Natural killer cell treated with Interleukin-12 subunit alpha and Interleukin-12 subunit beta and Interleukin-15 and Interleukin-18, amount 100 ng/mL, for 72 hours (primary cell): ENCODE data around the gene TBX21. TPM values are rescaled to one million over a fixed set of nuclear protein-coding genes. Genes with fewer than 3 reads are reported as not detected.

ENCODE experiments used
- ATAC-seq, 2 donors: fragments of 150-1000 bp; cut with Tn5 transposase in 1 of 2; sonication (Bioruptor Pico), chemical (Tn5 transposase) in 1 of 2; 2 replicates each; pipeline ENCODE4 v1.10.0; 2021
- DNase-seq: peaks from one replicate; pipeline ENCODE4 v3.0.0; 2022; ENCODE audit warnings: low spot score
- H3K27ac Mint-ChIP-seq, 2 donors: 1 replicate in 1 of 2; 2 replicates in 1 of 2; pipeline ENCODE4 v1.8.0; 2022; ENCODE audit warnings: mixed read lengths in 2 of 2, mild to moderate bottlenecking in 1 of 2, moderate library complexity in 1 of 2
- H3K27me3 Mint-ChIP-seq, 2 donors: 1 replicate in 1 of 2; 2 replicates in 1 of 2; pipeline ENCODE4 v1.8.0; 2022; ENCODE audit warnings: mixed read lengths in 2 of 2
- H3K36me3 Mint-ChIP-seq: one replicate; pipeline ENCODE4 v1.8.0; 2022; ENCODE audit warnings: mixed read lengths
- H3K4me1 Mint-ChIP-seq, 2 donors: 1 replicate in 1 of 2; 2 replicates in 1 of 2; pipeline ENCODE4 v1.8.0; 2022; ENCODE audit warnings: low read depth in 2 of 2, mixed read lengths in 2 of 2, mild to moderate bottlenecking in 1 of 2
- H3K4me3 Mint-ChIP-seq: one replicate; pipeline ENCODE4 v1.8.0; 2022; ENCODE audit warnings: mixed read lengths
- H3K9me3 Mint-ChIP-seq: 2 replicates; pipeline ENCODE4 v1.8.0; 2022; ENCODE audit warnings: mixed read lengths
- total RNA-seq, 2 donors: library from RNA; stranded (reverse); gene quantifications; one replicate each; pipeline ENCODE4 v1.2.3, GENCODE V29; 2022

Gene TBX21
- total RNA-seq, 2 donors from 2014 or later, result 234 to 437 TPM

DNA sequence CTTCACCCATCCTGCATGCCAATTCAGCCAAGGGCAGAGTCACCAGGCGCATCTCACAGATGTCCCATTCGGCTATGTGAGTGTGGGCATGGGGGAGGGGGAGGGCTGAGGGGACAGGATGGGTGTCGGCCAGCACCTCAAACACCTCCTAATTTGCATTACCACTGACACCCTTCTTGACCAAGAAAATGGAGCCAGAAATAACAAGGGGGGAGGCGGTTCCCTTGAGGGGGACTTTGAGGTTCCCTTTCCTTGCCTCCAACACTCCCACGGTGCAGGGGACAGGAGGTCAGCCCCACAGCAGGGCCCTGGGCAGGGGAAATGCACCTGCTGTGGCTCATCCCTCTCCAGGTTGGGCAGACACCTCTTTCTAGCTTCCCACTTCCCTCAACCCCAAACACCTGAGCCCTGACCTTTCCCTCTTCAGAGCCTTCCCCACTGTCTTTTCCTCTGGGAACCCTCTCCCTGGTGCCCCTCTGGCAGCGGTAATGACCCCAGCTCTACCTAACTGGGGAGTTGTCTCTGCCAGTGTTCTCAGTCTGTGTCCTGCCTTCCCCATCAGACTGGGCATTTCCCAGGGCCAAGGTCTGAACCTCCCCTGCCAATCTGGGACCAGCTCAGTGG is 18.2 kb upstream of the TBX21 start:
- Mint-ChIP-seq H3K4me3 (peak overlapping the region; percentile 89), H3K27ac (peak overlapping the region; percentile 92 to 97), H3K9me3 (no peaks in the 10 kb centered on the region), H3K36me3 (no peaks in the 10 kb centered on the region), H3K4me1 (peaks cover 84 to 86% of the 10 kb centered on the region in 2 donors), H3K27me3 (no peaks in the 10 kb centered on the region)
- DNase-seq (no peak), ATAC-seq (peak; percentile 46 to 48)

DNA sequence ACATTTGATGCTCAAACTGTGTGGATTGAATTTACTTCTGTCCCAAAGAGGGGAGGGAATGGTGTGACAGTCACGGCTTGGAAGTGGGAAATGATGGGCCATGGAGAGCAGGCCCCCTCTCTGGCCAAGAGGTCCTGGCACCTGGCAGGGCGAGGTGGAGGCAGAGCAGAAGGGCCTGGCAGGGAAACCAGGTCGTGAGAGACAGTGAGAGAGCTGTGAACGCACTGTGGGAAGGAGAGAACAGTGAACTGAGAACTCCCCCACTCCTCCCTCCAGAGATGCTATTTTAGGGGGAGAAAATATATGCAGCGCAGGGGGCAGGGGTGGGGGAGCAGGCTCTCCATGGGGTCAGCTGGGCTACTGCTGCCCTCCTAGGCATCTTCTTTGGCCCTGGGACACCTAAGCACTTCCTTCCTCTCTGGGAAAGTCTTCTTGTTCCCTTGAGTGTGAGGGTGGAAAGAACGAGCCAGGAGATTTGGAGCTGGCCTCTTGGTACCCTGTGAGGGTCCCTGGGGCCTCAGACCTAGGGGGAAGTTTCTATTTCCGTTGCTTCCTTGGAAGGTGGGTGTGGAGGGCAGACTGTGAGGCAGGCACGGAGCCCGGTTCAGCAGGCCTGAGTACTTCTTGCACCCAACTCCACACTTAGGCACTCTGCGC is 17.2 kb upstream of the TBX21 start:
- H3K4me3 Mint-ChIP-seq, result peak overlapping the region; percentile 89
- H3K9me3 Mint-ChIP-seq, result no peaks in the 10 kb centered on the region
- H3K36me3 Mint-ChIP-seq, result no peaks in the 10 kb centered on the region
- no peak for ATAC-seq
- H3K4me1 Mint-ChIP-seq, result peaks cover 87 to 88% of the 10 kb centered on the region in 2 donors
- H3K27me3 Mint-ChIP-seq, result no peaks in the 10 kb centered on the region
- peak overlapping the region; percentile 92 to 97 for H3K27ac Mint-ChIP-seq
- no peak for DNase-seq

DNA sequence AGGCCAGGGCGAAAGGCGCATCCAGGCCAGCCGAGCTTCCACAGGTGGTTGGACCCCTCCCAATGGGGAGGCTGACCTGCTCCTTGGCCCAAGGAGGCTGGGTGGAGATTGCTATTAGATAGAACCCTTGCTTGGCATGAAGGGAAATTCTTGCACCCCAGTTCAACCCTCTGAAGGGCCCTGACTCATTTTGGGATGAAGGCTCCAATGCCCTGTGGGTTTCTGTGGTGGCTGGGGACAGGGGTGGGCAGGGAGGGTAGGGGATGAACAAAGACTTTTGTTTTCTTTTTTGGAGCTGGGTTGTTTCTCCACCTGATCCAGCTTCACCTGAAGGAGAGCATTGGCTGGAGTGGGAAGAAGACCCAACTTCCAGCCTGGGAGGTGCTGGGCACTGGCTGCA is 16.7 kb upstream of the TBX21 start:
- DNase-seq (no peak), ATAC-seq (no peak)
- Mint-ChIP-seq H3K9me3 (no peaks in the 10 kb centered on the region), H3K36me3 (no peaks in the 10 kb centered on the region), H3K4me1 (peaks cover 88 to 93% of the 10 kb centered on the region in 2 donors), H3K27ac (peak overlapping the region; percentile 92 to 97), H3K4me3 (peak overlapping the region; percentile 89), H3K27me3 (no peaks in the 10 kb centered on the region)

DNA sequence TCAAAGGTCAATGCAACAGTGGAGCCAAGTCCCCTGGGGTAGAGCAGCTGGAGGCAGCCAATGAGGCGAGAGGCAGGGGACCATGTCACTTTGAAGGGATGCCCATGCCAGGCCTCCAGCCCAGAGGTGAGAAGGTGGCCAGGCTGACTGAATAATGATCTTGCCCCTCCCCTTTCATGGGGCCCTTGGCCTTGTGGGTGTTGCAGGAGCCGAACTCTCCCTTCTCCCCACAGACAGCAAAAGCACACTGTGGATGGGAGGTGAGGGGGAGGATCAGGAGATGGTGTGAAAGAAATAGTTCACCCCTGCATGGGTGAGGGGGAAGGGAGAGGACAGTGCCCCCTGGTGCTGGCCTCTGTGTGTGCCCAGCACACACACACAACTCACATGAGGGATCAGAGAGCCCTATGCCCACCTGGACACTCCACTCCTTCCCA is 15.8 kb upstream of the TBX21 start:
- Mint-ChIP-seq H3K27ac (peak overlapping the region; percentile 92 to 97), H3K36me3 (no peaks in the 10 kb centered on the region), H3K4me3 (peak overlapping the region; percentile 89), H3K4me1 (peaks cover 90 to 93% of the 10 kb centered on the region in 2 donors), H3K9me3 (no peaks in the 10 kb centered on the region), H3K27me3 (no peaks in the 10 kb centered on the region)
- ATAC-seq (peak in 1 of 2 donors; percentile 0), DNase-seq (no peak)

DNA sequence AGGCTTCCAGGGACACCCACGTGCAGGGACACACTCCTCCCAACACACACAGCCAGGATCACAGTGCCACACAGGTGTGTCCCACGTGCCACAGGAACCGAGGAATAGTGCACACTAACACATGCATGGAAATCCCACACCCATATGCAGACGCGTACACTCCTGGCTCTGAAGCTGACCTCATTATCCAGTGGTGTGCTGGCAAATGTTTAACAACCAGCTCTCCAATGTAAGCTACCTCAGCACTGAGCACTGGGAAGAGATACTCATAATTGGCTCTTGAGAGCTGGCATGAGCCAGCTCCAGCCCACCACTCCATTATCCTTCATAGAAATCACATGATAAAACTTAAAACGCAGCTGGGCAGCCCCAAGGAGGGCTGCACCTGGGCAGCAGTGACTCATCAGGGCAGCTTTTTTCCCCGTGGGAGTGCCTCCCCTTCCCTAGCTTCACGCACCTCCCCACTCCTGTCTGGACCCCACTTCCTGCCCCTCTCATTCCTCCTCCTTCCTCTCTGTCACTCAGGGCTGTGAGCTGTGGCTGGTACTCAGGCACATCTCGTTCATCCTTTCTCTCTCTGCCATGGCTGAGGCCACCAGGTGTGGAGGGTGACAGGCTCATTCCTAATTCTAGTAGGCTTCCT is 14.9 kb upstream of the TBX21 start:
- Mint-ChIP-seq H3K4me3 (peak overlapping the region; percentile 89), H3K27me3 (no peaks in the 10 kb centered on the region), H3K9me3 (no peaks in the 10 kb centered on the region), H3K36me3 (no peaks in the 10 kb centered on the region), H3K4me1 (peaks cover 92 to 94% of the 10 kb centered on the region in 2 donors), H3K27ac (peak overlapping the region; percentile 92 to 97)
- ATAC-seq (no peak), DNase-seq (no peak)

DNA sequence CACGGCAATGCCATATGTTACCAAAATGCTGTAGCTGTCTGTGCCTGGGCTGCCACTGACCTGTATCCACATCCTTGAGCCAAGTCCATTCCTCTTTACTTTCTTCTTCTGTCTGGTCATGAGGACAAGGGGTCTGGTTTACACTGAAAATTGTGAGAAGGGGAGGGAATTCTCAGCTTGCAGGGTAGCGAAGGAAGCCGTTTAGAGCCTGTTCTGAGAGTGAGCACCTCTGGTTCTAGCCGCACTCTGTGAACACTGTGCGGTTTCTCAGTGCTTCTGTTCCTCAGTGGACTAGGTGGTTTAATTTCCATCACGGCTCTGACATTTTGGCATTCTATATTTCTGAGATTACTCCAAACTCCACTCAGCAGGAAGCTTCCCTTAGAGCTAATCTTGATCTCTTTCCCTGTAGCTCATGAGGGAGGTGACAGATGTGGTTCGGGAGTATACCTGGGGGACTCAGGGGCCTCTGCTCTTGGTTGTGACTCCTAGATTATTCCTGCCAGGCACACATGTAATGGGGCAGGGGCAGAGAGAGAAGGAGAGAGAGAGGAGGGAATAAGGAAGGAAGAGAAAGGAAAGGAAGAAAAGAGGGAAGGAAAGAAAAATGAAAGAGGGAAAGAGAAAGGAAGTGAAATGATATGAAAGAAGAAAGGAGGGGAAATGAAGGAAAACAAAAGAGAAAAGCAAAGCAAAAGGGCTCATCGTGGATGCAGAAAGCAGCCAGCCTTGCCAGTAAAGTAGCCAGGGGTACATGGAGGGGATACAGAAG is 14.2 kb upstream of the TBX21 start:
- no peaks in the 10 kb centered on the region for H3K9me3 Mint-ChIP-seq
- no peaks in the 10 kb centered on the region for H3K36me3 Mint-ChIP-seq
- no peaks in the 10 kb centered on the region for H3K27me3 Mint-ChIP-seq
- H3K4me3 Mint-ChIP-seq, result peak overlapping the region; percentile 89
- H3K4me1 Mint-ChIP-seq, result peaks cover 92 to 94% of the 10 kb centered on the region in 2 donors
- ATAC-seq (no peak), DNase-seq (no peak)
- H3K27ac Mint-ChIP-seq, result peak overlapping the region; percentile 92 to 97

DNA sequence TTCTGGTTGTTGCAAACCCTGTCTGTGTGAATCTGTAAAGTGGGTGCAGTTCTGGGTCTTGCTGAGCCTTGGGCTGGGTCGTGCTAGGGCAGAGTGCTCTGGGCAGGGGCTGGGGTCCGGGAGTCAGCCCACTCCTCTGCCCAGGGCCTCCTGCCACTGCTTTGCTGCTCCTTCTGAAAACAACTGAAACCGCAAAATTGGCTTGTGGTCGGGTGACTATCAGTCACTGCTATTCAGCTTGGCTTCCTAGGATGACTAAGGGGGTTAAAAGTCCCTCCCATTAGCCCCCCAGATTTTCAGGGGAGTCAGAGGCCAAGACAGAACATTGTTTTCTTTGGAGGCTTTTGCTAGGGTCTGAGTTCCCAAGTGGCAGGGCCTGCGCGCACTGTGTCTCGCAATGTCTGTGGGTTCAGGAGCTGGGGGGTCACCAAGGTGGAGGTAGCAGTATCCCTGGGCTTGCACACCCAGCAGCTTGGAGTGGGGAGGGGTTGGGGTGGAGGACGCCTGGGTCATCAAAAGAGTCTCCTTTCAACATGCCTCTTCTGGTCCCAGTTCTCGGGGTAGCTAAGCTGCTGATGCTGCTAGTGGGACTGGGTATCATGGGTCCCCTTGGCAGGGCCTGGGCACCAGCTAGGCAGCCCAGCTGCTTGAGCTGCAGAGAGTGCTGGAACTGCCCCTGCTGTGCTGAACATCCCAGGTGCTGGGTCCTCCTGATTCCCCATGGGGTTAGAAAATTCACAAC is 13.5 kb upstream of the TBX21 start:
- Mint-ChIP-seq H3K9me3 (no peaks in the 10 kb centered on the region), H3K4me3 (peak overlapping the region; percentile 89)

DNA sequence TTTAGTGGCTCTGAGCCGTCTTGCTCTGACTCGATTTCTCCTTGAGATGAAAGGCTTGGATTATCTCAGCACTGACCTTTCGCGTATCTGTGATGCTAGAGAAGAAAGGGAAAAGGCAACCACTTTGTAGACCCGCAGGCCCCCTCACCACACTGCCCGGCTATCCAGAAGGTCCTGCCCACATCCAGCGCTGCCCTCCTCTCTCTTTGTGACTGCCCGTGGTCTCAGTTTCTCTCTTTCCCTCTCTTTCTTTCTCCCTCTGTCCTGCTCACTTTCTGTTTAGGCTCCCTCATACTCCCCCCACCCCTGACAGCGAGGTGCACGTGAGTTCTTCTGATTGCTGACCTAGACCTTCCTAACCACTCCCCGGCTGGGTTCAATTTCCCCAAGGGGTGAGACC is 12.8 kb upstream of the TBX21 start:
- Mint-ChIP-seq H3K27ac (peak overlapping the region; percentile 92 to 97), H3K27me3 (no peaks in the 10 kb centered on the region), H3K9me3 (no peaks in the 10 kb centered on the region), H3K4me1 (peaks cover 94 to 95% of the 10 kb centered on the region in 2 donors), H3K4me3 (peak overlapping the region; percentile 89), H3K36me3 (no peaks in the 10 kb centered on the region)
- no peak for DNase-seq
- ATAC-seq, result no peak

More for the DNA sequence above, 13.5 kb upstream of the TBX21 start:
- H3K4me1 Mint-ChIP-seq, result peaks cover 92 to 94% of the 10 kb centered on the region in 2 donors
- H3K27ac Mint-ChIP-seq, result peak overlapping the region; percentile 92 to 97
- no peaks in the 10 kb centered on the region for H3K36me3 Mint-ChIP-seq
- peak; percentile 85 for DNase-seq
- peak; percentile 30 to 59 for ATAC-seq
- no peaks in the 10 kb centered on the region for H3K27me3 Mint-ChIP-seq

DNA sequence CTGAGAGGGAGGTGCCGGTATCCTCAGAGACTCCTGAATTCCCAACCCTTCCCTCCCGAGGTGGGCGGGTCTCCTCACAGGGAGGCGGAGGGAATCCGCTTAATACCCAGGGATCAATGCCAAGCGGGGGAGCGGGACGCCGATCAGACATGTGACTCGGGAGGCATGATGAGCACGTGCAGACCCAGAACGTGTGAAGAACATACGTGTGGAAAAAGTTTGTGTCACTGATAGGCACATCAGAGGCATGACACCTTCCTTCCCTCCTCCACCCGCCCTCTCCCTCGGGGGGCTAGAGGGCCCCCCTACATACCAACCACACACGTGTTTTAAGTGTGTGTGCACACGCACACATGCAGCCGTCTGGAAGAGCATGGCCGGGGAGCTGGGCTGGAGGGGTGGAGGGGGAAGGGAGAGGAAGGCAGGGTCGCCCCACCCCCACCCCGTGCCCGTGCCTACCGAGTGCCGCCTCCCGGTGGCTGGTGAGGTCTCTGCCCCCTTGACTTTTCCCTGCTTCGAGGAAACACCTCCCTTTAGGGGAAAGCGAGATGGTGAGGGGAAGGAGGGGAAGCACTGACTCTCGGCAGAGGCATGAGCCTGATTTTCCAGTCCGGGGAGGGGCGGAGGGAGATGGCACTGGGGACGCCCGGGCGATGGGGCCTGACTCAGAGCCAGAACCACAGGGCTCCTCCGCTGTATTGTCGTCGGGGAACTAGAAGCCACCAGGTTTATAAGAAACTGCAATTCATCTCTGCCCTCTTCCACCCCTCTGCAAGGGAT is 12.1 kb upstream of the TBX21 start:
- Mint-ChIP-seq H3K4me3 (peak overlapping the region; percentile 89), H3K36me3 (no peaks in the 10 kb centered on the region), H3K27ac (peak overlapping the region; percentile 92 to 97), H3K9me3 (no peaks in the 10 kb centered on the region), H3K4me1 (peaks cover 94 to 95% of the 10 kb centered on the region in 2 donors), H3K27me3 (no peaks in the 10 kb centered on the region)
- ATAC-seq, result peak; percentile 85 to 91
- DNase-seq, result peak; percentile 99

DNA sequence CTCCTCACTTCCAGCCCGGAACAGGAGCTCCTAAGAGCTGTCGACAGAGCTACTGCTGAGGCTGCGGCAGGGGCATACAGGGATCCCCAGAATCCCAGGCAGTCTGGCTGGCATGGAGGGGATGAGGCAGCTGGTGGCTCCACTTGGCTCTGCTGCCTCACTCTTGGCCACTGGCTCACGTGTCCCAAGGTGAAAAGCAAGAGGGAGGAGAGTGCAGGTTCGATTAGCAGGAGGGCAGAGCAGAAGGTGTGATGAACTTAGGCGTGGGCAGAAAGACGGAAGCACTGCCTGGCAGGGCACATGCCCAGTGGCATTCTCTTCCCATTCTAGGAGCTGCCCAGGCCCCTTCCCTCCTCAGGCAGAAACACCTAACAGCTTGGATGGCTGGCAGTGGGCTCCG is 11.3 kb upstream of the TBX21 start:
- no peaks in the 10 kb centered on the region for H3K36me3 Mint-ChIP-seq
- no peaks in the 10 kb centered on the region for H3K9me3 Mint-ChIP-seq
- ATAC-seq (no peak), DNase-seq (no peak)
- peaks cover 95% of the 10 kb centered on the region in 2 donors for H3K4me1 Mint-ChIP-seq
- peak overlapping the region; percentile 92 to 97 for H3K27ac Mint-ChIP-seq
- H3K4me3 Mint-ChIP-seq, result peak overlapping the region; percentile 89
- no peaks in the 10 kb centered on the region for H3K27me3 Mint-ChIP-seq

DNA sequence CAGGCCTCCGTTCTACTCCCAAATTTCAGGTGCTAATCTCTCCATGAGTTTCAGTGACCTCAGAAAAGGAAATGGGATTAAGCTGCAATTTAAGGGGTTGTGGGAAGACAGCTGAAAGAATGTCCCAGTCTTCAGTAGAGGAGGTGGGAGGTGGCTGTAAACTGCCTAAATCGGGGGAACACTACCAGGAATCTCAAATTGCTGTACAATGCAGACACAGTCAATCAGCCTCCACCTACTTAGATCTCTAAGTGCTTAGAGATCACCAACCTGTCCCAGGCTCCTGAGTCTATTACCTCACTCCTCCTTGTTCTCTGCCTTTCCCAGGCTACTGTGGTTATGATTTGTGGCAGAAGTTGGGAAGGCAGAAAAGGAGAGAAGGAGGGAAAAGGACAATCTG is 8.3 kb upstream of the TBX21 start:
- Mint-ChIP-seq H3K27me3 (no peaks in the 10 kb centered on the region), H3K36me3 (no peaks in the 10 kb centered on the region), H3K4me1 (peaks cover 93 to 94% of the 10 kb centered on the region in 2 donors), H3K27ac (peak overlapping the region; percentile 92 to 97), H3K4me3 (peak overlapping the region; percentile 80), H3K9me3 (no peaks in the 10 kb centered on the region)
- DNase-seq (no peak), ATAC-seq (no peak)

DNA sequence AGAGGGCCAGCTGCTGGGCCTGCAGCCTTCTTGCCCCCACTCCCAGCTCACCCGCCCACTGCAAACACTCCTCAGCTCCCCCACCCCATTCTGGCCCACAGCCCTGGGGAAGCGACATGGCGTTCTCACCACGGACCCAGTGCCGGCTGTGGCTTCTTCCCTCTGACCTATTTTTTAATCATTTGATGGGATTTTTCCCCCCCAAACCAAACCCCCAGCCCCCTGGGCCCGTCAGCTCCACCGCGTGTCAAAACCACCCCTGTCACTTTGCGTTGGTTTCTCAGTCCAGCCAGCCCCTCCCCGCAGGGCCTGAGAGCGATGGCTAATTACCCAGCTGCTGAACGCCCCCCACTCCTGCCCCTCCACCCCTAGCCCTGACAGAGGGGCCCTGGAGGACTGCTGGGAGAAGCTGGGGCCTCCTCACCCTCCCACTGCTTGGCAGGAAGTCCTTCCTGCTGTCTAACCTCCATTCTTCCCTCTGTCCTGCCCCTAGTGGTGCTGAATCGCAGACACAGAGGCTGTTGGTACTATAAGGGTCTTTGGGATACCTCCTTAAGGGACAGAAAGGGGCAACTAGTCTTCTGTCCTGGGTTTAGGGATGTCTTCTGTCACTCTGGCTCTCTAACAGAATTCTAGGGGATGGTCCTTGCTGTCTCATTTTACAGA is 7.5 kb upstream of the TBX21 start:
- Mint-ChIP-seq H3K36me3 (no peaks in the 10 kb centered on the region), H3K4me1 (peaks cover 93% of the 10 kb centered on the region in 2 donors), H3K4me3 (peak overlapping the region; percentile 80), H3K27ac (peak overlapping the region; percentile 92 to 97), H3K9me3 (no peaks in the 10 kb centered on the region), H3K27me3 (no peaks in the 10 kb centered on the region)
- ATAC-seq, result peak in 1 of 2 donors; percentile 43
- DNase-seq, result no peak
